ENCODE data around the gene TMEM258. TPM values are rescaled to one million over a fixed set of nuclear protein-coding genes. Genes with fewer than 3 reads are reported as not detected.

TMEM258 gene
- total and polyA plus RNA-seq, 2 of the 4 experiments (the other 2 are of a cell fraction): 107 to 280 TPM

DNA sequence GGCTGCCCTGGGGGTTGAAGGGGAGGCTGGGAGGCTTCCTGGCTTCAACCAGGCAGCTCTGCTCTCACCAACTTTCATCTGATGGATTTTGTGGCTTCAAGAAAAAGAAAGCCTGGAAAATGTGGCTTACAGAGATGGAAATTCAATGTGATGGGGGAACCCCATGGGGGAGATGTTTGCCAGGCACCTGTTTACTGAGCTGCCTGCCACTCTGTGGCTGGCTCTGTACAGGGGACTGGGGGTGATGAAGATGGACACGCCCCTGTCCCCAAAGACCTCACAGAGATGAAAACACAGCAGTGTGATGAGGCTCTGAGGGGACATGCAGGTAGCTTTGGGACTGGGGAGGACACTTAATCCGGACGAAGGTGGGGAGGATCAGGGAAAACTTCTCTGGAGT, 10.1 kb downstream of the TMEM258 start:
- H3K36me3 ChIP-seq (ENCODE audit: control insufficient read depth, insufficient read depth, low read length): peaks cover 34% of the 10 kb centered on the region
- ATAC-seq (ENCODE audit: low read depth) (no peak), DNase-seq (no peak)
- dilution Hi-C loops (cut with HindIII; ENCODE audit: low sequenced_read_pairs, unreplicated experiment): no loop called here
- ChIA-PET POLR2A (ENCODE audit: unreplicated experiment) (no interaction called here), CTCF (interaction anchor here (1.2 kb wide), 1 partner anchor 15 kb away, joined by 5 read pairs; no protein-coding TSS in a partner anchor)
- no peaks in the 10 kb centered on the region for H3K9me3 ChIP-seq (ENCODE audit: control insufficient read depth, insufficient read depth, low read length)
- H3K4ac ChIP-seq (ENCODE audit: low read depth, low read length): no peak overlapping the region
- H3K4me1 ChIP-seq (ENCODE audit: control insufficient read depth, insufficient read depth, low read length): peaks cover 3% of the 10 kb centered on the region; the same call in 1 of the 2 replicates
- no peak overlapping the region for H2BK20ac ChIP-seq (ENCODE audit: low read depth, low read length)
- H4K5ac ChIP-seq (ENCODE audit: low read depth, low read length): no peak overlapping the region
- no peaks in the 10 kb centered on the region; the same call in 1 of the 2 replicates for H3K9me1 ChIP-seq (ENCODE audit: insufficient read depth, low read length)
- no peak overlapping the region for H2BK15ac ChIP-seq (ENCODE audit: low read depth, low read length)
- no peak overlapping the region for H3K27ac ChIP-seq (ENCODE audit: insufficient read depth, low read length)
- 80% methylated on average over 1 of the region's 3 CpGs; no CpG with 5 or more reads in 1 of the 2 experiments for WGBS, 2 experiments (ENCODE audit: extremely low coverage in 2 of 2, insufficient read length in 1 of 2)
- H2BK120ac ChIP-seq (ENCODE audit: low read depth, low read length): no peak overlapping the region
- no peaks in the 10 kb centered on the region for H3K79me1 ChIP-seq (ENCODE audit: low read depth in 1 of 2, low read length in 2 of 2)
- H4K8ac ChIP-seq (ENCODE audit: low read depth in 2 of 2, low read length in 2 of 2): no peak overlapping the region
- H4K91ac ChIP-seq (ENCODE audit: insufficient read depth, low read depth, low read length): no peak overlapping the region
- no peaks in the 10 kb centered on the region for H3K27me3 ChIP-seq (ENCODE audit: control insufficient read depth, insufficient read depth, low read length)
- intact Hi-C loops (cut with micrococcal nuclease): no loop called here
- H3K56ac ChIP-seq (ENCODE audit: extremely low read depth, insufficient read depth, low read length): no peak overlapping the region
- no peak overlapping the region for H3K9ac ChIP-seq (ENCODE audit: low read depth, low read length)
- H2AK9ac ChIP-seq (replicated peaks; ENCODE audit: low read depth, low read length, poor library complexity): no peak overlapping the region
- H2AFZ ChIP-seq (replicated peaks; ENCODE audit: low read length, poor library complexity): no peak overlapping the region
- peaks cover 5% of the 10 kb centered on the region; the same call in 1 of the 2 replicates for H4K20me1 ChIP-seq (ENCODE audit: insufficient read depth, low read length)
- TF ChIP-seq, protein P1, sequence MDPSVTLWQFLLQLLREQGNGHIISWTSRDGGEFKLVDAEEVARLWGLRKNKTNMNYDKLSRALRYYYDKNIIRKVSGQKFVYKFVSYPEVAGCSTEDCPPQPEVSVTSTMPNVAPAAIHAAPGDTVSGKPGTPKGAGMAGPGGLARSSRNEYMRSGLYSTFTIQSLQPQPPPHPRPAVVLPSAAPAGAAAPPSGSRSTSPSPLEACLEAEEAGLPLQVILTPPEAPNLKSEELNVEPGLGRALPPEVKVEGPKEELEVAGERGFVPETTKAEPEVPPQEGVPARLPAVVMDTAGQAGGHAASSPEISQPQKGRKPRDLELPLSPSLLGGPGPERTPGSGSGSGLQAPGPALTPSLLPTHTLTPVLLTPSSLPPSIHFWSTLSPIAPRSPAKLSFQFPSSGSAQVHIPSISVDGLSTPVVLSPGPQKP (IDR thresholded peaks at IDR 0.05; ENCODE audit: borderline replicate concordance, low read depth, low read length): no peak
- no peak for TF ChIP-seq CEBPB (IDR thresholded peaks at IDR 0.05; ENCODE audit: low read depth, low read length)
- TF ChIP-seq NFE2L2 (IDR thresholded peaks at IDR 0.05; ENCODE audit: low read depth, low read length): no peak
- no peak for TF ChIP-seq FOS (IDR thresholded peaks at IDR 0.05; ENCODE audit: low read depth, low read length)
- TF ChIP-seq RAD21 (IDR thresholded peaks at IDR 0.05; ENCODE audit: low read length): no peak
- TF ChIP-seq MAZ (IDR thresholded peaks at IDR 0.05; ENCODE audit: borderline replicate concordance, low read depth, low read length): no peak
- TF ChIP-seq RCOR1 (IDR thresholded peaks at IDR 0.05; ENCODE audit: insufficient replicate concordance, low read length): no peak
- TF ChIP-seq MXI1 (IDR thresholded peaks at IDR 0.05; ENCODE audit: borderline replicate concordance, low read depth, low read length): no peak
- TF ChIP-seq, protein P2, sequence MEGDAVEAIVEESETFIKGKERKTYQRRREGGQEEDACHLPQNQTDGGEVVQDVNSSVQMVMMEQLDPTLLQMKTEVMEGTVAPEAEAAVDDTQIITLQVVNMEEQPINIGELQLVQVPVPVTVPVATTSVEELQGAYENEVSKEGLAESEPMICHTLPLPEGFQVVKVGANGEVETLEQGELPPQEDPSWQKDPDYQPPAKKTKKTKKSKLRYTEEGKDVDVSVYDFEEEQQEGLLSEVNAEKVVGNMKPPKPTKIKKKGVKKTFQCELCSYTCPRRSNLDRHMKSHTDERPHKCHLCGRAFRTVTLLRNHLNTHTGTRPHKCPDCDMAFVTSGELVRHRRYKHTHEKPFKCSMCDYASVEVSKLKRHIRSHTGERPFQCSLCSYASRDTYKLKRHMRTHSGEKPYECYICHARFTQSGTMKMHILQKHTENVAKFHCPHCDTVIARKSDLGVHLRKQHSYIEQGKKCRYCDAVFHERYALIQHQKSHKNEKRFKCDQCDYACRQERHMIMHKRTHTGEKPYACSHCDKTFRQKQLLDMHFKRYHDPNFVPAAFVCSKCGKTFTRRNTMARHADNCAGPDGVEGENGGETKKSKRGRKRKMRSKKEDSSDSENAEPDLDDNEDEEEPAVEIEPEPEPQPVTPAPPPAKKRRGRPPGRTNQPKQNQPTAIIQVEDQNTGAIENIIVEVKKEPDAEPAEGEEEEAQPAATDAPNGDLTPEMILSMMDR (conservative IDR thresholded peaks at IDR 0.05; ENCODE audit: low read depth, low read length): no peak
- no peak for TF ChIP-seq CHD1 (IDR thresholded peaks at IDR 0.05; ENCODE audit: low read depth, low read length)
- no peak overlapping the region for H3K14ac ChIP-seq (replicated peaks; ENCODE audit: low read depth, low read length)
- H3K4me2 ChIP-seq (ENCODE audit: low read depth, low read length): no peak overlapping the region
- no peak overlapping the region for H3K23ac ChIP-seq (ENCODE audit: low read depth, low read length)
- H3K4me3 ChIP-seq (ENCODE audit: insufficient read depth, low read depth, low read length): no peak overlapping the region
- no peak overlapping the region for H2AK5ac ChIP-seq (ENCODE audit: low read depth, low read length)
- H3K18ac ChIP-seq (ENCODE audit: low read depth, low read length): no peak overlapping the region
- in situ Hi-C loops (cut with MboI; ENCODE audit: low sequenced_read_pairs): no loop called here
- no peak overlapping the region for H2BK5ac ChIP-seq (ENCODE audit: low read depth, low read length, poor library complexity, severe bottlenecking)
- no TSS peak for BruUV-seq (replicated peaks)

Measured in IMR-90 (cell line).